NCI-H187 treated with DMSO at 0.1 percent for 48 hours (cell line): ENCODE measurements around the gene SIN3B.
"Not testable (repeated sequence)": the region's sequence is repeated elsewhere in the genome, so short reads cannot be mapped to it uniquely, and the experiment has no call there.

Experiments used
- DNase-seq: peaks from one replicate; lab custom pipeline; 2025; lab: John Stamatoyannopoulos, UW

Gene SIN3B, protein sequence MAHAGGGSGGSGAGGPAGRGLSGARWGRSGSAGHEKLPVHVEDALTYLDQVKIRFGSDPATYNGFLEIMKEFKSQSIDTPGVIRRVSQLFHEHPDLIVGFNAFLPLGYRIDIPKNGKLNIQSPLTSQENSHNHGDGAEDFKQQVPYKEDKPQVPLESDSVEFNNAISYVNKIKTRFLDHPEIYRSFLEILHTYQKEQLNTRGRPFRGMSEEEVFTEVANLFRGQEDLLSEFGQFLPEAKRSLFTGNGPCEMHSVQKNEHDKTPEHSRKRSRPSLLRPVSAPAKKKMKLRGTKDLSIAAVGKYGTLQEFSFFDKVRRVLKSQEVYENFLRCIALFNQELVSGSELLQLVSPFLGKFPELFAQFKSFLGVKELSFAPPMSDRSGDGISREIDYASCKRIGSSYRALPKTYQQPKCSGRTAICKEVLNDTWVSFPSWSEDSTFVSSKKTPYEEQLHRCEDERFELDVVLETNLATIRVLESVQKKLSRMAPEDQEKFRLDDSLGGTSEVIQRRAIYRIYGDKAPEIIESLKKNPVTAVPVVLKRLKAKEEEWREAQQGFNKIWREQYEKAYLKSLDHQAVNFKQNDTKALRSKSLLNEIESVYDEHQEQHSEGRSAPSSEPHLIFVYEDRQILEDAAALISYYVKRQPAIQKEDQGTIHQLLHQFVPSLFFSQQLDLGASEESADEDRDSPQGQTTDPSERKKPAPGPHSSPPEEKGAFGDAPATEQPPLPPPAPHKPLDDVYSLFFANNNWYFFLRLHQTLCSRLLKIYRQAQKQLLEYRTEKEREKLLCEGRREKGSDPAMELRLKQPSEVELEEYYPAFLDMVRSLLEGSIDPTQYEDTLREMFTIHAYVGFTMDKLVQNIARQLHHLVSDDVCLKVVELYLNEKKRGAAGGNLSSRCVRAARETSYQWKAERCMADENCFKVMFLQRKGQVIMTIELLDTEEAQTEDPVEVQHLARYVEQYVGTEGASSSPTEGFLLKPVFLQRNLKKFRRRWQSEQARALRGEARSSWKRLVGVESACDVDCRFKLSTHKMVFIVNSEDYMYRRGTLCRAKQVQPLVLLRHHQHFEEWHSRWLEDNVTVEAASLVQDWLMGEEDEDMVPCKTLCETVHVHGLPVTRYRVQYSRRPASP

DNA sequence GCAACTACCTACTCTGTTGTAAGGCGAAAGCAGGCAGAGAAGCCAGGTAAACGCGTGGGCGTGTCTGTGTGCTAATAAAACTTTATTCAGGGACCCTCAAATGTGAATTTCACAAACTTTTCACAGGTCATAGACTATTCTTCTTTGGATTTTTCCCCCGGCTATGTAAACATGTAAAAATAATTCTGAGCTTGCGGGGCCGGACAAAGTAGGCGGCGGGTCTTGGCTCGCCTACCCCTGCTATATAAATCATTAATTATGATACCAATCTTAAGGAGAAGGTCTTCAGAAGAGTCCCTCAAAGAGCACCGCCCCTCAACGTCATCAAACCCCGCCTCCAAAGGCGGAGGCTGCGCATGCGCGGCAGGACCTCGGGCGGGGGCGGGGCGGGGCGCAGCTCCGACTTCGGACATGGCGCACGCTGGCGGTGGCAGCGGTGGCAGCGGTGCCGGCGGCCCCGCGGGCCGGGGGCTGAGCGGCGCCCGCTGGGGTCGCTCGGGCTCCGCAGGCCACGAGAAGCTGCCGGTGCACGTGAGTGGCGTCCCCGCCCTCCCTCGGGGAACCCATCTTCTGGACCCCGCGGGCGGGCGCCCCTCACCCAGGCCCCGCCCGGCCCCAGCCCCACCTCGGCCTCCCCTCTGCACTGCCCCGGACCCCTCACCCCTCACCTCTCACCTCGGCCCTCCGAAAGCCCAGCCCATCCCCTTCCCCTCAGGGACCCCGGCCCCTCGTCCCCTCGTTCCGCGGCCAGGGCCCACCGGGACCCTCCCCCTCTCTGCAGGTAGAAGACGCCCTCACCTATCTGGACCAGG, at the start of gene SIN3B:
TSS of gene SIN3B (plus strand) at position 389 of the 812 bp plus-strand sequence. CDS start at position 412, 23 bp downstream.
- no peak for DNase-seq

DNA sequence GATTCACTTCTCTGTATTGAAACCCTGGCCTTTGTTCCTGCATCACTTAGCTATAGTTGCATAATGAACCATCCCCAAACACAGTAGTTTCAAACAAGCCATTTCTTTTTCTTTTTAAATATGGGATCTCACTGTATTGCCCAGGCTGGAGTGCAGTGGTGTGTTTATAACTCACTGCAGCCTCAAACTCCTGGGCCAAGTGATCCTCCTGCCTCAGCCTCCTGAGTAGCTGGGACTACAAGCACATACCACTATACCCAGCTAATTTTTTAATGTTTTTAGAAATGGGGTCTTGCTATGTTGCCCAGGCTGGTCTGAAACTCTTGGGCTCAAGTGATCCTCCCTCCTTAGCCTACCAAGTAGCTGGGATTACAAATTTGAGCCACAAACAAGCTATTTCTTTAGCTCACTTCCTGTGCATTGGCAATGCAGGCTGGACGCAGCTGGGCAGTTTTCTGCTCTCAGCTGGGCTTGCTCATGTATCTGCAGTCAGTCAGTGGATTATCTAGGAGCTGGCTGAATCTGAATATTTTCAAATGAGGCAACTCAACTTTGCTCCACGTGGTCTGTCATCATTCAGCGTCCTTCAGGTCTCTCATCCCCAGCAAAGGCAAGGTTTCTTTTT, 49.5 kb upstream of the SIN3B start:
- no peak for DNase-seq

DNA sequence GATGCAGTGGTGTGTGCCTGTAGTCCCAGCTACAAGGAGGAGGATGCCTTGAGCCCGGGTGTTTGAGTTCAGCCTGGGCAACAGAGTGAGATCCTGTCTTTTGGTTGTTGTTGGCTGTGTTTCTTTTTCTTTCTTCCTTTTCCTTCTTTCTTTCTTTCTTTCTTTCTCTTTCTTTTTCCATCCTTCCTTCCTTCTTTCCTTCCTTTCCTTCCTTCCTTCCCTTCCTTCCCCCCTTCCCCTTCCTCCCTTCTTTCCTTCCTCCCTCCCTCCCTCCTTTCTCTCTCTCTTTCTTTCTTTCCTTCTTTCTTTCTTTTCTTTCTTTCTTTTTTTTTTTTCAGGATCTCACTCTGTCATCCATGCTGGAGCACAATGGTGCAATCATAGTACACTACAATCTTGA, 46.5 kb upstream of the SIN3B start:
- no peak for DNase-seq

DNA sequence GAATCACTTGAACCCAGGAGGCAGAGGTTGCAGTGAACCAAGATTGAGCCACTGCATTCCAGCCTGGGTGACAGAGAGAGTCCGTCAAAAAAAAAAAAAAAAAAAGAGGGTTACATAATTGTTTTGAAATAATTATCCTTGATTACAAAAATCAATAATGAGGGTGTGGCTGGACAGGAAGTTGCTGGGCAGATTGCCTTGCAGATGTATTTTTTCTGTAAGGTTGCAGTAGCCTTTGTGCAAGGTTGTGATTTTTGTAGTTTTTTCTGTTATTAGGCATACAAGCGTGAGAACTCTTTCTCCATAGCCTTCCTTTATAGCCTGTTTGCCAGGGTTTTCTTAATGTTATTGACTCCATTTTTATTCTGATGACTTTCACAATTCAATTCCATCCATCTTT, 40.7 kb upstream of the SIN3B start:
- DNase-seq = no peak

DNA sequence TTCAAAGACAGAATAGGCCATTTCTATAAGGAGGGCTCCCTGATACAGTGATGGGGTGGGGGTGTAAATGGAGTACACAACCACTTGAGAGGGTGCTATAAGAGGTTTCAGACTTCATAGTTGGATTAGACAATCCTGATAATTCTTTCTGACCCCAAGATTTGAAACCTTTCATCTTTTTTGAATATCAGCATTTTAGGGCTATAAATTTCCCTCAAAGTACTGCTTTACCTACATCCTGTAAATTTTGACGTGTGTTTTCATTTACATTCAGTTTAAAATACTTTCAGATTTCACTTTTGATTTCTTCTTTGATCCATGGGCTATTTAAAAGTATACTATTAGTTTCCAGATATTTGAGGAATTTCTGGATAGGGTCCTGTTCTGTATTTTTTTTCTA, 40.0 kb upstream of the SIN3B start:
- DNase-seq = no peak

DNA sequence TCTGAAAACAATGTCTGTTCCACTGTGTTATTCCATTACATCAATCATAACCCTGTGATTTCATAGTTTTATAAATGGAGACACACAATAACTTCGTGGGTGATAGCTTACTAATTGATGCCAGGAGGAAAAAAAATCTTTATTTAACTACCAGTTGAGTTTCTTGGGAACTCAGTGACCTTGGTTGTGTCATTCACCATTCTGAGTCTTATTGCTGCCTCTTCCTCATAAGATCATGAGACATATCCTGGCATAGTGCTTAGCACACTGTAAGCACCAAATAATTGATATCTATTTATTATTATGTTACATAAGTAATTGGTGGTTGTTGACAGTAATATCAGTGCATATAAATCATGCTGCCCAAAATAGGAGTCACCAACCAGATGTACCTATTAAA, 39.1 kb upstream of the SIN3B start:
- no peak for DNase-seq

DNA sequence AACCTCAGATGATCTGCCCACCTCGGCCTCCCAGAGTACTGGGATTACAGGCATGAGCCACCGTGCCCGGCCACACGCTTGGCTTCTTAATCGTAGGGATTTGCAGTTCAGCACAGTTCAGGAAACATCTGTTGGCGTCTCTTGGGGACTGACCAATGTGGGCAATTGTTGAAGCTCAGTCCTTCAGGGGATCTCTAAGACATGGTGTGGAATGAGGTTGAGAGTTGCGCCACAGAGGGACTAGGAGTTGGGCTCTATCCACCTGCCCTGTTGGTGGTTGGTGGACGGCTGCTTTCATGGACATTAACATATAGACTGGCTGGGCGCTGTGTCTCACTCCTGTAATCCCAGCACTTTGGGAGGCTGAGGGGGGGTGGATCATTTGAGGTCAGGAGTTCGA, 37.3 kb upstream of the SIN3B start:
- DNase-seq = no peak

DNA sequence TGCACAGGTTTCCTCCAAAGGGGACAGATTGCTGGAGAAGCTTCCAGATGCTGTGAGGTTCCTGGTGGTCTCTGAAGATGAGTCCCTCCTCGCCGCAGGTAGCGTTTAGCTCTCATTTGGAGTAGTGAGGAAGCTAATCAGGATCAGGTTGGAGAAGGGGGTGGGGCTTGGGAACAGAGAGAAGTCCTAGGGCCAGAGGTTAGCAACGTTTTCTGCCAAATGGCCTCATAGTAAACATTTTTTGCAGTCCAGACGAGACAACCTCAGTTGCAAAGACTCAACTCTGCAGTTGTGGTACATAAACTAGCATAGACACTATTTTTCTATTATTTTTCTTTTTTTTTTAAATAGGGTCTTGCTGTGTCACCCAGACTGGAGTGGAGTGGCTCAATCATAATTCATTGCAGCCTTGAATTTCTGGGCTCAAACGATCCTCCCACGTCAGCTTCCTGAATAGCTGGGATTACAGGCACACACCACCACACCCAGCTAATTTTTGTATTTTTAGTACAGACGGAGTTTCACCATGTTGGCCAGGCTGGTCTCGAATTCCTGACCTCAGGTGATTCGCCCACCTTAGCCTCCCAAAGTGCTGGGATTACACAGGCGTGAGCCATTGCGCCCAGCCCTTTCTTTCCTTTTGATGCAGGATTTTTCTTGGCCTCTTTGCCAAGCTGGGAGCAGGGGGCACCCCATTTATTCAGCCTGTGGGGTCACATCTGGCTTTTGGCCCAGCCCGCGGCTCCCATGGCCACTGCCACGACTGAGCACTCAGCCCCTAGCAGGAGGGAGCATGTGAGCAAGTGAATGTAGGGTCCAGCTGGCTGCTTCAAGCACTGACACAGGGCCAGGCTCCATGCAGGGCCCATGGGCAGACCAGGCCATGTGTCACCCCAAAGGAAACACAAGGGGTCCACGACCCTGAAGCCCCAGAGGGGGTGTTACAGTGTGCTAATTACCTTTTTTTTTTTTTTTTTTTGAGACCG, 34.4 kb upstream of the SIN3B start:
- DNase-seq = no peak

DNA sequence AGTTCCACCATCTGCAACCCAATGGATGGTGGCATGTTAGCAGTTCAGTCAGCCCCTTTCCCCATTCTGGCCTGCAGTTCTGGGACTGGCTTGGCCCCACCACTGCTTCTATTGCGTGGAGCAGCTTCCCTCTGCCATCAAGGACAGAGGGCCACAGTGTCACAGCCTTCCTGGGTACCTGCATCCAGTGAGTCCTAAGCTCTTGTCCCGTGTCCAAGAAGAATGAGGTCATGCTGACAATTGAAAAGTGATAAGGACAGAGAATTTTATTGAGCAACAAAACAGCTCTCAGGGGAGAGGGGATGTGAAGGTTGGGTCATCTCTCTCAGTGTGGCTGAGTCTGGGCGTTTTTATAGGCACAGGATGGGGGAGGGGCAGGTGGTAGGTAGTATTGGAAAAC, 33.5 kb upstream of the SIN3B start:
- no peak for DNase-seq

DNA sequence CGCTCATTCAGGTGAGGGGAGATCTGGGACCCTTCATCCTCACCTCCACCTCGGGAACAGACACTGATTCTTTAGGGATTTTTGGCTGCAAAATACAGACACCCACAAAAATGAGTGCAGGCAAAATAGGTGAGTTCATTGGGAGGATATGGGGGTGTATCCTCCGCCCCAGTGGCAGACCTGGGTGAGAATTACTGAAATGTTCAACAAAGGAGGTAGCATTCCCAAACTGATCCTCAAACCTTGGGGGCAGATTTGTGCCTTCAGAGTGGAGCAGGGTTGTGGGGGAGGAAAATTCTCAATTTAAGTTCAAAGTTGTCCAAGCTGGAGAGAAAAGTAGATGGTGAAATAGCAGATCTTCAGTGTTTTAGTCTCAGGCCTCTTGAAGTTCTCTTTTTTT, 31.3 kb upstream of the SIN3B start:
- DNase-seq = no peak

DNA sequence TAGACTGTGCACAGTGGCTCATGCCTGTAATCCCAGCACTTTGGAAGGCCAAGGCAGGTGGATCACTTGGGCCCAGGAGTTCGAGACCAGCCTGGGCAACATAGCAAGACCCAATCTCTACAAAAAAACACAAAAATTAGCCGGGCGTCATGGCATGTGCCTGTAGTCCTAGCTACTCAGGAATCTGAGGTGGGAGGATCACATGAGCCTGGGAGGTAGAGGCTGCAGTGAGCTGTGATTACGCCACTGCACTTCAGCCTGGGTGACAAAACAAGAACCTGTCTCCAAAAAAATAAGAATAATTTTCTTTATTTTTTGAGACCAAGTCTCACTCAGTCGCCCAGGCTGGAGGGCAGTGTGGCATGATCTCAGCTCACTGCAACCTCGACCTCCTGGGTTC, 30.9 kb upstream of the SIN3B start:
- DNase-seq = not testable (repeated sequence)

DNA sequence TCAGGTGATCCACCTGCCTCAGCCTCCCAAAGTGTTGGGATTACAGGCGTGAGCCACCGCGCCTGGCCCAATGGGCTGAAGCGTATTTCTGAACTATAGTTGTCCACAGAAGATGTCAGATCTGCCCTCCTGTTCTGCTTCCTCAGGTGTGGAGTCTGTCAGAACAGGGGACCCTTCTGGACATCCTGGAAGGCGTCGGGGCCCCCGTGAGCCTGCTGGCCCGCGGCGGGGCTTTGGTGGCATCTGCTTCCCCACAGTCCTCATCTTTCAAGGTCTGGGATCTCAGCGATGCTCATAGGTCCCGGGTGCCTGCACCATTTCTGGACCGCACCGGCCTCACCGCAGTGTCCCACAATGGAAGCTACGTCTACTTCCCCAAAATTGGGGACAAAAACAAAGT, 29.5 kb upstream of the SIN3B start:
- no peak for DNase-seq

DNA sequence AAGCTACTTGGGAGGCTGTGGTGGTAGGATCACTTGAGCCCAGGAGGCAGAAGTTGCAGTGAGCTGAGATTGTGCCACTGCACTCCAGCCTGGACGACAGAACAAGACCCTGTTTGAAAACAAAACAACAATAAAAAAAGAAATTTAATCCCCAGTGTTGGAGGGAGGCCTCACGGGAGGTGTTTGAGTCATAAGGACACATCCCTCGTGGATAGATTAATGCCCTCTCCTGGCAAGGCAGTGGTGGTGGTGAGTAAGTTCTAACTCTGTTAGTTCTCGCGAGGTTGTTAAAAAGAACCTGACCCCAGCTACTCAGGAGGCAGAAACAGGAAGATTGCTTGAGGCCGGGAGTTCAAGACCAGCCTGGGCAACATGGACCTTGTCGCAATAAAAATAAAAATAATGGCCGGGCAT, 27.6 kb upstream of the SIN3B start:
- no peak for DNase-seq

DNA sequence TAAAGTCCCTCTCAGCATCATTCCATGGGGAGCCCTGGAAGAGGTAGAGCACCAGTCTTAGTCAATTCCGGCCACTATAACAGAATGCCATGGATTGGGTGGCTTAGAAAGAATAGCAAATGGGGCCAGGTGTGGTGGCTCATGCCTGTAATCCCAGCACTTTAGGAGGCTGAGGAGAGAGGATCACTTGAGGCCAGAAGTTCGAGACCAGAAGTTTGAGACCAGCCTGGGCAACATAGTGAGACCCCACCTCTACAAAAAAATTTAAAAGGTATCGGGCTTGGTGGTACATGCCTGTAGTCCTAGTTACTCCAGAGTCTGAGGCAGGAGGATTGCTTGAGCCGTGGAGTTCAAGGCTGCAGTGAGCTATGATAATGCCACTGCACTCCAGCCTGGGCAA, 25.0 kb upstream of the SIN3B start:
- DNase-seq = no peak

DNA sequence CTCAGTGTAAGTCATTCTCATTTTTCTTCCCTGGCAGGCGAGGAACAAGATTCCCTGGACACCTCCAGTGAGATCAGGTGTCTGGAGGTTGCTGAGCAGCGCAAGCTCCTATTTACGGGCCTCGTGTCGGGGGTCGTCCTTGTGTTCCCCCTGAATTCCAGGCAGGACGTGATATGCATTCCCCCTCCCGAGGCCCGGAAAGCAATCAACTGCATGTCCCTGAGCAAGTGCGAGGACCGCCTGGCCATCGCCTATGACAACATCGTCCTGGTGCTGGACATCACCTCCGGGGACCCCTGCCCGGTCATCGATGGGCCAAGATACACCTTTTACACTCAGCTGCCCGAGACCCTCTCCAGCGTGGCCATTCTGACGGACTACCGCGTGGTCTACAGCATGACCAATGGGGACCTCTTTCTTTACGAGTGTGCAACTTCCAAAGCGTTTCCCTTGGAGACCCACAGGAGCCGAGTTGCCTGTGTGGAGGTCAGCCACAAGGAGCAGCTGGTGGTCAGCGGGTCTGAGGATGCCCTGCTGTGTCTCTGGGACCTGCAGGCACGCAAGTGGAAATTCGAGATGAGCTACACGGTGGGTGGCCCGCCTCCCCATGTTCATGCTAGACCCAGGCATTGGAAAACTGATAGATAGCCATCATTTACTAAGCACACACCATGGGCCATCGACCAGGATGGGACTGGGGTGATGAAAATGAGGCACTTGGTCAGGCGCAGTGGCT, 21.5 kb upstream of the SIN3B start:
- DNase-seq = no peak

DNA sequence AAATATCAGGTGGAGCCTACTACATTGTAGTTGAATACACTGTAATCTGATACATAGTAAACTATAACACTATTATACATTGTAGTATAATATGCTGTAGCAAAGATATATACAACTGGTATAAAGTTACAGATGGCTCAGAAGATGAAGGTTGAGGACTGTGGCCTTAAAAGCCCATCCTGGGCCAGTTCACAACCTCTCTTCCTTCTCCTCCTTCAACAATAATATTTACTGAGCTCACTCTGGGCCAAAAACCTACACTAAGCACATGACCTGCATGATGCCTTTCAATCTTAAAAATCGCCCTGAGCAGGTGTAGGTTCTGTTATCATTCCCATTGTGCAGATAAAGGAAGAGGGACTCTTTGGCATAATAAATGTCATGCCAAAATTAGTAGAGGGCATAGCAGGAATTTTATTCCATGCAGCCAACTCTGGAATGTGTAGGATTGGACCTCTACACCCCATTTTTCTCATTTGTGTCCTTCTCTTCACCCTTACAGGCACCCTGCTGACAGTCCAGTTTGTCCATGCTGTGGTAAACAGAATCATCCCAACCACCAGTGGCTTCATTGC, 14.6 kb upstream of the SIN3B start:
- DNase-seq = no peak

DNA sequence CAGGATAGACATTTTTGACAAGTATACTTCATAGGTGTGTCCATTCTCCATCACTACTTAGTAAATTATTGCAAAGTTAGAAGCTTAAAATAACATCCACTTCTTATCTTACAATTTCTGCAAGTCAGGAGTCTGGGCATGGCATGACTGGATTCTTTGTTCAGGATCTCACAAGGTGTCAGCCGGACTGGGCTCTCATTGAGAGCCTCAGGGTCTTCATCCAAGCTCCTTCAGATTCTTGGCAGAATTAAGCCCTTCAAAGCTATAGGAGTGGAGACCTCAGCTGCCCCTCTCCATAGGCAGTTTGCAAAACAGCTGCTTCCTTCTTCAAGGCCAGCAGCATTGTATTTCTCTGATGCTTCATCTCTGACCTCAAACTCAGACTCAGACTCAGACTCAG, 9.1 kb upstream of the SIN3B start:
- DNase-seq = no peak

DNA sequence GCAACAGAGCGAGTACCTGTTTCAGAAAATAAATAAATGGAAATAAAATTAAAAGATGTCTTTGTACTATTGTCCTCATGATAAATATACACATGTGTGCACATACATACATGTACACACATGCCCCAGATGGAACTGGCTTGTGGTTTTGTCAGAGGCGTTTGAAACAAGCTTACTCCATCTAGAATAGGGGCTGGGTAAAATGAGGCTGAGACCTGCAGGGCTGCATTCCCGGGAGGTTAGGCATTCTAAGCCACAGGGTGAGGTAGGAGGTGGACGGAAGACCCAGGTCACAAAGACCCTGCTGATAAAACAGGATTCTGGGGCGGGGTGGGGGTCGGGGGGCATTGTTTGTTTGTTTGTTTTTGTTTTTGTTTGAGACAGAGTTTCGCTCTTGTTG, 8.1 kb upstream of the SIN3B start:
- no peak for DNase-seq

DNA sequence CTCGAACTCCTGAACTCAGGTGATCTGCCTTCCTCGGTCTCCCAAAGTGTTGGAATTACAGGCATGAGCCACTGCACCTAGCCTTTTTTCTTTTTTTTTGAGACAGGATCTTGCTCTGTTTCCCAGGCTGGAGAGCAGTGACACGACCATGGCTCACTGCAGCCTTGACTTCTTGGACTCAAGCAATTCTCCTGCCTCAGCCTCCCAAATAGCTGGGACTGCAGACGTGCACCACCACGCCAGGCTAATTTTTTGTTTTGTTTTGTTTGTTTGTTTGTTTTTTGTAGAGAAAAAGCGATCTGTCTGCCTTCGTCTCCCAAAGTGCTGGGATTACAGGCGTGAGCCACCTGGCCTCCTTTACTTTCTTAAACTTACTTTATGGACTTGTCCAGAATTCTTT, 6.5 kb upstream of the SIN3B start:
- no peak for DNase-seq
